ENCODE data around the gene MAGT1.
"Not testable (repeated sequence)": the region's sequence is repeated elsewhere in the genome, so short reads cannot be mapped to it uniquely, and the experiment has no call there.

MAGT1 gene

GRCh38 chrX:77821989-77822388 lies 73.2 kb downstream of the MAGT1 start:
- DNase-seq, result not testable (repeated sequence)

GRCh38 chrX:77820091-77820727 lies 75.0 kb downstream of the MAGT1 start:
- no peak for DNase-seq

GRCh38 chrX:77814210-77814609 lies 81.0 kb downstream of the MAGT1 start:
- DNase-seq, result no peak

GRCh38 chrX:77802201-77802600 lies 93.0 kb downstream of the MAGT1 start:
- no peak for DNase-seq

GRCh38 chrX:77795124-77795523 lies 100.1 kb downstream of the MAGT1 start:
- no peak for DNase-seq

- no peak for DNase-seq
Observed at GRCh38 chrX:77793946-77794345, 101.3 kb downstream of the MAGT1 start.

- DNase-seq, result no peak
Observed at GRCh38 chrX:77788050-77788449, 107.2 kb downstream of the MAGT1 start.

- no peak for DNase-seq
Observed at GRCh38 chrX:77786365-77786680, 108.9 kb downstream of the MAGT1 start.

- peak; percentile 59 for DNase-seq
Observed at GRCh38 chrX:77785486-77786364, 109.5 kb downstream of the MAGT1 start, which contains the start of gene ATRX. Gene ATRX, minus strand, starts transcription at chrX:77786216. Its CDS starts 215 bp downstream, at chrX:77786001.

GRCh38 chrX:77779695-77780094 lies 115.5 kb downstream of the MAGT1 start:
- DNase-seq, result no peak

- no peak for DNase-seq
Observed at GRCh38 chrX:77776659-77777058, 118.6 kb downstream of the MAGT1 start.

All from COR-L47 (cell line).